ENCODE data around the gene FKBP6. TPM values are rescaled to one million over a fixed set of nuclear protein-coding genes. Genes with fewer than 3 reads are reported as not detected.

Gene FKBP6
- total RNA-seq, 2 experiments from 2014 or later = not detected

GRCh38 chr7:73363225-73364005 is 35.5 kb downstream of the FKBP6 start:
- ChIA-PET POLR2A (no interaction called here), CTCF (no interaction called here)
- Mint-ChIP-seq H3K4me3 (no peak overlapping the region), H3K27me3 (no peaks in the 10 kb centered on the region), H3K36me3 (ENCODE audit: low read depth) (no peaks in the 10 kb centered on the region), H3K9me3 (no peaks in the 10 kb centered on the region), H3K27ac (no peak overlapping the region), H3K4me1 (ENCODE audit: low read depth) (peaks cover 4% of the 10 kb centered on the region)
- no peak for TF ChIP-seq CTCF (IDR thresholded peaks at IDR 0.05)
- ATAC-seq (no peak), DNase-seq (no peak)
- intact Hi-C loops (cut with micrococcal nuclease) = no loop called here

- DNase-seq (no peak), ATAC-seq (no peak)
- Mint-ChIP-seq H3K4me3 (no peak overlapping the region), H3K27ac (no peak overlapping the region), H3K27me3 (no peaks in the 10 kb centered on the region), H3K36me3 (ENCODE audit: low read depth) (no peaks in the 10 kb centered on the region), H3K9me3 (no peaks in the 10 kb centered on the region), H3K4me1 (ENCODE audit: low read depth) (peaks cover 4% of the 10 kb centered on the region)
- POLR2A ChIA-PET = no interaction called here
- no peak for TF ChIP-seq CTCF (IDR thresholded peaks at IDR 0.05)
- CTCF ChIA-PET = no interaction called here
- intact Hi-C loops (cut with micrococcal nuclease) = no loop called here
These were observed 36.2 kb downstream of the FKBP6 start for GRCh38 chr7:73364006-73364728.

GRCh38 chr7:73366127-73366526 is 38.2 kb downstream of the FKBP6 start:
- intact Hi-C loops (cut with micrococcal nuclease) = no loop called here
- no peaks in the 10 kb centered on the region for H3K27me3 Mint-ChIP-seq
- no peak overlapping the region for H3K27ac Mint-ChIP-seq
- ChIA-PET CTCF (no interaction called here), POLR2A (no interaction called here)
- no peak overlapping the region for H3K4me3 Mint-ChIP-seq
- TF ChIP-seq CTCF (IDR thresholded peaks at IDR 0.05) = no peak
- H3K4me1 Mint-ChIP-seq (ENCODE audit: low read depth) = peaks cover 4% of the 10 kb centered on the region
- no peaks in the 10 kb centered on the region for H3K9me3 Mint-ChIP-seq
- H3K36me3 Mint-ChIP-seq (ENCODE audit: low read depth) = no peaks in the 10 kb centered on the region
- ATAC-seq (no peak), DNase-seq (no peak)

GRCh38 chr7:73366990-73367389 is 39.0 kb downstream of the FKBP6 start:
- Mint-ChIP-seq H3K27ac (no peak overlapping the region), H3K27me3 (no peaks in the 10 kb centered on the region), H3K36me3 (ENCODE audit: low read depth) (no peaks in the 10 kb centered on the region), H3K9me3 (no peaks in the 10 kb centered on the region), H3K4me3 (no peak overlapping the region), H3K4me1 (ENCODE audit: low read depth) (peaks cover 4% of the 10 kb centered on the region)
- DNase-seq (no peak), ATAC-seq (no peak)
- intact Hi-C loops (cut with micrococcal nuclease) = no loop called here
- CTCF ChIA-PET = no interaction called here
- TF ChIP-seq CTCF (IDR thresholded peaks at IDR 0.05) = no peak
- POLR2A ChIA-PET = no interaction called here

GRCh38 chr7:73369009-73369408 is 41.0 kb downstream of the FKBP6 start:
- Mint-ChIP-seq H3K4me3 (no peak overlapping the region), H3K4me1 (ENCODE audit: low read depth) (peaks cover 4% of the 10 kb centered on the region), H3K36me3 (ENCODE audit: low read depth) (no peaks in the 10 kb centered on the region), H3K27me3 (no peaks in the 10 kb centered on the region), H3K9me3 (no peaks in the 10 kb centered on the region), H3K27ac (no peak overlapping the region)
- DNase-seq = no peak
- ChIA-PET POLR2A (no interaction called here), CTCF (no interaction called here)
- intact Hi-C loops (cut with micrococcal nuclease) = no loop called here
- no peak for ATAC-seq
- no peak for TF ChIP-seq CTCF (IDR thresholded peaks at IDR 0.05)
